OCI-LY7 (cell line): Measurements from ENCODE around the gene SIGMAR1.

Experiments
- EZH2phosphoT487 ChIP-seq: fragments of 200-600 bp; sonication (generic); IDR thresholded peaks from 2 replicates; pipeline ENCODE4 v1.6.1; 2018; ENCODE audit warnings: low read depth, borderline replicate concordance, mild to moderate bottlenecking, mixed run types, antibody characterized with exemption, low read length, moderate library complexity, mixed read lengths
- TF ChIP-seq, protein P1 (sequence below): fragments of 200-600 bp; sonication (generic); conservative IDR thresholded peaks from 2 replicates; pipeline ENCODE4 v1.5.1; 2014; ENCODE audit warnings: mild to moderate bottlenecking, antibody characterized with exemption, low read length, moderate library complexity, mixed read lengths

DNA sequence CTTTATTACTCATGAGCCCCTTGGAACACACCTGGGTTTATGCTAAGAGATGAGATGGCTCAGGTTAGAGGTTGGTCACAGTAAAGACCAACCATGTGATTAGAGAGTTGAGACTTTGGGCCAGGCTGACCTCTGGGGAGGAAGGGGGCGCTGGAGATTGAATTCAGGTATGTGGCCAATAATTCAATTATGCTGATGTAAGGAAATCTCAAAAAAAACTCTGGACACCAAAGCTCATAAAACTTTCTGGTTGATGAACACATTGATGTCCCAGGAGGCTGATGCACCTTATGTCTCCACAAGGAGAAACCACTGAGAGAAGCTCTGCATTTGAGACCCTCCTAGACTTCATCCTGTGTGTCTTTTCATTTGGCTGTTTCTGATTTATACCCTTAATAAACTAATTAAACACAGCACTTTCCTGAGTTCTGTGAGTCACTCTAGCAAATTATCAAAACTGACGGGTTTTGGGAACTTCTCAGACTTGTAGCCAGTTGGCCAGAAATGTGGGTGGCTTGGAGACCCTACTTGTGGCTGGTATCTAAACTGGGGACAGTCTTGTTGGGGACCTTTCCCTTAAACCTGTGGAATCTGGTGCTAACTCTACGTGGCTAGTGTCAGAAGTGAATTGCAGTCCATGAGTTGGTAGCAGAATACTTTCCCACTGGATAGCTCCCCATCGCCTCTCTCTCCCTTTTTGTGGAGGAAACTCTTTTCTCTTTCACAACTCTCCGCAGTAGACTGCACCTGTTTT, 32.4 kb upstream of the SIGMAR1 start:
- TF ChIP-seq EZH2phosphoT487: no peak
- TF ChIP-seq, protein P1, sequence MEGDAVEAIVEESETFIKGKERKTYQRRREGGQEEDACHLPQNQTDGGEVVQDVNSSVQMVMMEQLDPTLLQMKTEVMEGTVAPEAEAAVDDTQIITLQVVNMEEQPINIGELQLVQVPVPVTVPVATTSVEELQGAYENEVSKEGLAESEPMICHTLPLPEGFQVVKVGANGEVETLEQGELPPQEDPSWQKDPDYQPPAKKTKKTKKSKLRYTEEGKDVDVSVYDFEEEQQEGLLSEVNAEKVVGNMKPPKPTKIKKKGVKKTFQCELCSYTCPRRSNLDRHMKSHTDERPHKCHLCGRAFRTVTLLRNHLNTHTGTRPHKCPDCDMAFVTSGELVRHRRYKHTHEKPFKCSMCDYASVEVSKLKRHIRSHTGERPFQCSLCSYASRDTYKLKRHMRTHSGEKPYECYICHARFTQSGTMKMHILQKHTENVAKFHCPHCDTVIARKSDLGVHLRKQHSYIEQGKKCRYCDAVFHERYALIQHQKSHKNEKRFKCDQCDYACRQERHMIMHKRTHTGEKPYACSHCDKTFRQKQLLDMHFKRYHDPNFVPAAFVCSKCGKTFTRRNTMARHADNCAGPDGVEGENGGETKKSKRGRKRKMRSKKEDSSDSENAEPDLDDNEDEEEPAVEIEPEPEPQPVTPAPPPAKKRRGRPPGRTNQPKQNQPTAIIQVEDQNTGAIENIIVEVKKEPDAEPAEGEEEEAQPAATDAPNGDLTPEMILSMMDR: no peak
